HCT116 (cell line): ENCODE results near the gene CNTN4. TPM values are rescaled to one million over a fixed set of nuclear protein-coding genes. Genes with fewer than 3 reads are reported as not detected.

Source experiments
- ATAC-seq: fragments of 200-7000 bp; cut with Tn5 transposase; 2 replicates; pipeline ENCODE4 v1.9.1; 2020; ENCODE audit warnings: mild to moderate bottlenecking, moderate library complexity
- BruUV-seq: library from RNA; stranded (reverse); fragments of 400-500 nt; replicated peaks from 2 replicates; lab custom pipeline; 2021; lab: Mats Ljungman, UMichigan
- CTCF ChIA-PET: fragments of 300-600 bp; sonication (Branson Sonifier 250); formaldehyde crosslinking; loops from one replicate; lab custom pipeline; 2021; ENCODE audit warnings: antibody characterized with exemption; lab: Charles Lee
- POLR2A ChIA-PET: fragments of 300-600, 350-600 bp; sonication (Branson Sonifier 250); formaldehyde crosslinking; loops from one replicate; lab custom pipeline; 2021; ENCODE audit warnings: antibody characterized with exemption; lab: Charles Lee
- RAD21 ChIA-PET, 2 experiments: fragments of 300-600 bp; sonication (Branson Sonifier 250); formaldehyde crosslinking; loops; one replicate each; lab custom pipeline; 2023; ENCODE audit warnings: low total read pairs in 2 of 2; ENCODE audit not compliant: uncharacterized antibody in 2 of 2, unreplicated experiment in 2 of 2, low non-redundant PET in 1 of 2; lab: Charles Lee
- DNase-seq: peaks from one replicate; pipeline ENCODE4 v3.0.0-alpha.2; 2010; ENCODE audit warnings: low read depth, low spot score
- H2AFZ ChIP-seq: fragments of 200-600 bp; shearing (Covaris generic), sonication (generic); 2 replicates; pipeline ENCODE4 v1.6.1; 2017; ENCODE audit warnings: low read depth, mixed run types, mixed read lengths, antibody characterized with exemption, low read length; ENCODE audit not compliant: poor library complexity, severe bottlenecking
- H3K27ac ChIP-seq: 2 replicates; pipeline ENCODE4 v1.5.1; 2012; ENCODE audit warnings: low read depth, low read length
- H3K27me3 ChIP-seq: fragments of 200-600 bp; sonication (generic); 2 replicates; pipeline ENCODE4 v1.6.1; 2016; ENCODE audit warnings: mixed run types, low read length, mixed read lengths; ENCODE audit not compliant: insufficient read depth
- H3K36me3 ChIP-seq, 2 experiments: fragments of 200-500 bp in 1 of 2; fragments of 200-600 bp in 1 of 2; sonication (Bioruptor generic) in 1 of 2; sonication (generic) in 1 of 2; 2 replicates each; pipeline versions ENCODE4 v1.5.1 to v1.6.1; 2014 to 2016; ENCODE audit warnings: low read length in 2 of 2, inconsistent platforms in 1 of 2, mixed read lengths in 1 of 2, mixed run types in 1 of 2; ENCODE audit not compliant: insufficient read depth in 2 of 2, control insufficient read depth in 1 of 2
- H3K4me1 ChIP-seq, 2 experiments: fragments of 200-600 bp in 1 of 2; sonication (generic) in 1 of 2; 2 replicates each; pipeline versions ENCODE4 v1.5.1 to v1.6.1; 2012 to 2017; ENCODE audit warnings: low read length in 2 of 2, inconsistent platforms in 1 of 2, mild to moderate bottlenecking in 1 of 2, mixed read lengths in 1 of 2, mixed run types in 1 of 2, moderate library complexity in 1 of 2; ENCODE audit not compliant: insufficient read depth in 2 of 2, control insufficient read depth in 1 of 2
- H3K4me2 ChIP-seq: fragments of 200-600 bp; sonication (generic); 2 replicates; pipeline ENCODE4 v1.6.1; 2017; ENCODE audit warnings: mixed run types, low read length, mixed read lengths
- H3K4me3 ChIP-seq, 2 experiments: fragments of 200-600 bp in 1 of 2; sonication (generic) in 1 of 2; replicated peaks in 1 of 2; 2 replicates each; pipeline ENCODE4 v1.5.1; 2011 to 2016; ENCODE audit warnings: low read length in 2 of 2, control low read depth in 1 of 2, low read depth in 1 of 2, mild to moderate bottlenecking in 1 of 2, mixed read lengths in 1 of 2, mixed run types in 1 of 2
- H3K79me2 ChIP-seq: fragments of 200-600 bp; sonication (generic); 2 replicates; pipeline ENCODE4 v1.6.1; 2017; ENCODE audit warnings: mild to moderate bottlenecking, mixed run types, low read length, moderate library complexity, mixed read lengths; ENCODE audit not compliant: insufficient read depth
- H3K9ac ChIP-seq: fragments of 200-600 bp; sonication (generic); 2 replicates; pipeline ENCODE4 v1.6.1; 2016; ENCODE audit warnings: low read length, mixed read lengths
- H3K9me2 ChIP-seq: fragments of 200-600 bp; sonication (generic), shearing (Covaris generic); 2 replicates; pipeline ENCODE4 v1.6.1; 2017; ENCODE audit warnings: mixed run types, mild to moderate bottlenecking, moderate library complexity; ENCODE audit not compliant: insufficient read depth
- H3K9me3 ChIP-seq, 2 experiments: fragments of 200-500 bp in 1 of 2; fragments of 200-600 bp in 1 of 2; sonication (Bioruptor generic) in 1 of 2; sonication (generic) in 1 of 2; 2 replicates each; pipeline ENCODE4 v1.6.1; 2014 to 2017; ENCODE audit warnings: low read length in 2 of 2, mixed read lengths in 2 of 2, inconsistent platforms in 1 of 2, low read depth in 1 of 2, mild to moderate bottlenecking in 1 of 2, mixed run types in 1 of 2, moderate library complexity in 1 of 2; ENCODE audit not compliant: control insufficient read depth in 1 of 2, insufficient read depth in 1 of 2
- H4K20me1 ChIP-seq: fragments of 200-600 bp; sonication (generic), shearing (Covaris generic); 2 replicates; pipeline ENCODE4 v1.6.1; 2017; ENCODE audit warnings: mixed run types, mild to moderate bottlenecking, moderate library complexity; ENCODE audit not compliant: insufficient read depth
- ATF3 ChIP-seq: IDR thresholded peaks from 2 replicates; pipeline ENCODE4 v1.6.1; 2012
- CEBPB ChIP-seq: IDR thresholded peaks from 2 replicates; pipeline ENCODE4 v1.6.1; 2012; ENCODE audit warnings: low read depth
- EGR1 ChIP-seq: IDR thresholded peaks from 2 replicates; pipeline ENCODE4 v1.6.1; 2012; ENCODE audit warnings: low read depth
- EZH2 ChIP-seq: fragments of 200-600 bp; sonication (generic); IDR thresholded peaks from 2 replicates; pipeline ENCODE4 v1.6.1; 2017; ENCODE audit warnings: antibody characterized with exemption, mixed run types
- FOSL1 ChIP-seq: IDR thresholded peaks from 2 replicates; pipeline ENCODE4 v1.6.1; 2012; ENCODE audit warnings: low read depth
- JUND ChIP-seq: IDR thresholded peaks from 2 replicates; pipeline ENCODE4 v1.6.1; 2012
- MAX ChIP-seq: IDR thresholded peaks from 2 replicates; pipeline ENCODE4 v1.6.1; 2012
- POLR2AphosphoS5 ChIP-seq: IDR thresholded peaks from 2 replicates; pipeline ENCODE4 v1.6.1; 2011; ENCODE audit warnings: mild to moderate bottlenecking, low read depth, low read length, moderate library complexity
- RAD21 ChIP-seq: IDR thresholded peaks from 2 replicates; pipeline ENCODE4 v1.6.1; 2012; ENCODE audit warnings: low read depth, mild to moderate bottlenecking
- TCF7L2 ChIP-seq: IDR thresholded peaks from 2 replicates; pipeline ENCODE4 v1.7.0; 2011; ENCODE audit warnings: borderline replicate concordance, inconsistent platforms; ENCODE audit not compliant: insufficient read depth, insufficient read length; ENCODE audit errors: extremely low read depth
- YY1 ChIP-seq: IDR thresholded peaks from 2 replicates; pipeline ENCODE4 v1.6.1; 2011; ENCODE audit warnings: low read length, low read depth, moderate library complexity, mild to moderate bottlenecking; ENCODE audit not compliant: insufficient replicate concordance; ENCODE audit errors: extremely low read depth
- ZFX ChIP-seq: fragments of 450-650 bp; IDR thresholded peaks from 2 replicates; pipeline ENCODE4 v1.6.1; 2017
- intact Hi-C: fragments of 100-400 bp; cut with micrococcal nuclease; formaldehyde crosslinking; loops from 2 replicates; pipeline ENCODE4 v1.10.0; 2022
- total RNA-seq: library from RNA; stranded (reverse); gene quantifications from one replicate; pipeline ENCODE4 v1.2.1, GENCODE V29; 2021; ENCODE audit not compliant: unreplicated experiment
- TF ChIP-seq, protein P1 (sequence below), 3 experiments: fragments of 200-600 bp in 1 of 3; sonication (generic) in 1 of 3; IDR thresholded peaks in 2 of 3; conservative IDR thresholded peaks in 1 of 3; 2 replicates each; pipeline ENCODE4 v1.5.1; 2012 to 2017; ENCODE audit warnings: low read depth in 2 of 3, low read length in 2 of 3, antibody characterized with exemption in 1 of 3, borderline replicate concordance in 1 of 3, control low read depth in 1 of 3, mild to moderate bottlenecking in 1 of 3, mixed read lengths in 1 of 3, mixed run types in 1 of 3, moderate library complexity in 1 of 3; ENCODE audit not compliant: insufficient read depth in 1 of 3
- TF ChIP-seq, protein P2 (sequence below): IDR thresholded peaks from 2 replicates; pipeline ENCODE4 v1.6.1; 2012; ENCODE audit warnings: low read depth

Gene CNTN4
- total RNA-seq, 1 experiment from 2014 or later: not detected

DNA sequence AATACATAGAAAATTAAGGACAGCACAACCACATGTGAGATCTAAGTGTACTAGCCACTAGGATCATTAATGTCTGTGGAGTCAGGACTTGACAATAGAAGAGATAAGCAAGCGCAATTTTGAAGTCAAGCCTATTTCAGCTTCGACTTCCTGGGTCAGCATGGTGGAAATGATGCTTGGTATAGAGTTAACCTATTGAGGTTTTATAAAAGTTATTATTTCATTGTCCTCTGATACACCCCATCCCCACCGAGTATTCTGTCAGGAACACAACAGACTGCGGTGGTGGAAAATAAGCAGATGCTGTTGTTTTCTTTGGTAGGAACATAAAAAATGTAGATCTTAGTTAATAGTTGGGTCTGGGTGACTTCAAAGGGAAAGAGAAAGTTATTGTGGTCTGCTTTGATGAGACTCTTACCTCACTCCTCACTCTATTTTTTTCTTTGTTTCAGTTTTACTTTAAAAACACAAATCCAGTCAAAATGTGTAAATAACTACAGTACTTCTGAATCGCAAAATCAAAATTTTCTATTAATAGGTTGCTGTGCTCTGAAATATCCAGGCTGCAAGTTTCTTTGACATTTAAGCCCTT lies 929.4 kb downstream of the CNTN4 start (continued):
- TF ChIP-seq, protein P1, sequence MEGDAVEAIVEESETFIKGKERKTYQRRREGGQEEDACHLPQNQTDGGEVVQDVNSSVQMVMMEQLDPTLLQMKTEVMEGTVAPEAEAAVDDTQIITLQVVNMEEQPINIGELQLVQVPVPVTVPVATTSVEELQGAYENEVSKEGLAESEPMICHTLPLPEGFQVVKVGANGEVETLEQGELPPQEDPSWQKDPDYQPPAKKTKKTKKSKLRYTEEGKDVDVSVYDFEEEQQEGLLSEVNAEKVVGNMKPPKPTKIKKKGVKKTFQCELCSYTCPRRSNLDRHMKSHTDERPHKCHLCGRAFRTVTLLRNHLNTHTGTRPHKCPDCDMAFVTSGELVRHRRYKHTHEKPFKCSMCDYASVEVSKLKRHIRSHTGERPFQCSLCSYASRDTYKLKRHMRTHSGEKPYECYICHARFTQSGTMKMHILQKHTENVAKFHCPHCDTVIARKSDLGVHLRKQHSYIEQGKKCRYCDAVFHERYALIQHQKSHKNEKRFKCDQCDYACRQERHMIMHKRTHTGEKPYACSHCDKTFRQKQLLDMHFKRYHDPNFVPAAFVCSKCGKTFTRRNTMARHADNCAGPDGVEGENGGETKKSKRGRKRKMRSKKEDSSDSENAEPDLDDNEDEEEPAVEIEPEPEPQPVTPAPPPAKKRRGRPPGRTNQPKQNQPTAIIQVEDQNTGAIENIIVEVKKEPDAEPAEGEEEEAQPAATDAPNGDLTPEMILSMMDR (IDR thresholded peaks at IDR 0.05 in 2 of 3, conservative IDR thresholded peaks at IDR 0.05 in 1 of 3; ENCODE audit: borderline replicate concordance in 1 of 3, insufficient read depth in 1 of 3, low read depth in 2 of 3, low read length in 2 of 3): no peak
- no peak for TF ChIP-seq MAX
- no peak for TF ChIP-seq POLR2AphosphoS5
- TF ChIP-seq ATF3: no peak
- no peak for TF ChIP-seq EZH2

- DNase-seq (no peak), ATAC-seq (no peak)
- no peaks in the 10 kb centered on the region for H3K4me1 ChIP-seq
- H3K4me3 ChIP-seq: no peak overlapping the region
- no peaks in the 10 kb centered on the region for H4K20me1 ChIP-seq
- no peak overlapping the region for H3K9ac ChIP-seq
- no peak overlapping the region for H3K4me2 ChIP-seq
- peaks cover 4% of the 10 kb centered on the region; the same call in 1 of the 2 replicates for H3K27me3 ChIP-seq
- no TSS peak for BruUV-seq
- H3K36me3 ChIP-seq: no peaks in the 10 kb centered on the region
- intact Hi-C loops: no loop called here
- POLR2A ChIA-PET: no interaction called here
- H3K9me3 ChIP-seq: no peaks in the 10 kb centered on the region
- no peaks in the 10 kb centered on the region for H3K79me2 ChIP-seq
- CTCF ChIA-PET: no interaction called here
- H3K9me2 ChIP-seq: no peaks in the 10 kb centered on the region
- H3K27ac ChIP-seq: no peak overlapping the region
- RAD21 ChIA-PET: no interaction called here
- H2AFZ ChIP-seq: no peak overlapping the region
- TF ChIP-seq CEBPB: no peak
- TF ChIP-seq, protein P2, sequence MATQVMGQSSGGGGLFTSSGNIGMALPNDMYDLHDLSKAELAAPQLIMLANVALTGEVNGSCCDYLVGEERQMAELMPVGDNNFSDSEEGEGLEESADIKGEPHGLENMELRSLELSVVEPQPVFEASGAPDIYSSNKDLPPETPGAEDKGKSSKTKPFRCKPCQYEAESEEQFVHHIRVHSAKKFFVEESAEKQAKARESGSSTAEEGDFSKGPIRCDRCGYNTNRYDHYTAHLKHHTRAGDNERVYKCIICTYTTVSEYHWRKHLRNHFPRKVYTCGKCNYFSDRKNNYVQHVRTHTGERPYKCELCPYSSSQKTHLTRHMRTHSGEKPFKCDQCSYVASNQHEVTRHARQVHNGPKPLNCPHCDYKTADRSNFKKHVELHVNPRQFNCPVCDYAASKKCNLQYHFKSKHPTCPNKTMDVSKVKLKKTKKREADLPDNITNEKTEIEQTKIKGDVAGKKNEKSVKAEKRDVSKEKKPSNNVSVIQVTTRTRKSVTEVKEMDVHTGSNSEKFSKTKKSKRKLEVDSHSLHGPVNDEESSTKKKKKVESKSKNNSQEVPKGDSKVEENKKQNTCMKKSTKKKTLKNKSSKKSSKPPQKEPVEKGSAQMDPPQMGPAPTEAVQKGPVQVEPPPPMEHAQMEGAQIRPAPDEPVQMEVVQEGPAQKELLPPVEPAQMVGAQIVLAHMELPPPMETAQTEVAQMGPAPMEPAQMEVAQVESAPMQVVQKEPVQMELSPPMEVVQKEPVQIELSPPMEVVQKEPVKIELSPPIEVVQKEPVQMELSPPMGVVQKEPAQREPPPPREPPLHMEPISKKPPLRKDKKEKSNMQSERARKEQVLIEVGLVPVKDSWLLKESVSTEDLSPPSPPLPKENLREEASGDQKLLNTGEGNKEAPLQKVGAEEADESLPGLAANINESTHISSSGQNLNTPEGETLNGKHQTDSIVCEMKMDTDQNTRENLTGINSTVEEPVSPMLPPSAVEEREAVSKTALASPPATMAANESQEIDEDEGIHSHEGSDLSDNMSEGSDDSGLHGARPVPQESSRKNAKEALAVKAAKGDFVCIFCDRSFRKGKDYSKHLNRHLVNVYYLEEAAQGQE: no peak
- no peak for TF ChIP-seq TCF7L2
- TF ChIP-seq, protein P1 (IDR thresholded peaks at IDR 0.05 in 2 of 3, conservative IDR thresholded peaks at IDR 0.05 in 1 of 3; ENCODE audit: borderline replicate concordance in 1 of 3, insufficient read depth in 1 of 3, low read depth in 2 of 3, low read length in 2 of 3): no peak
- no peak for TF ChIP-seq ZFX
- TF ChIP-seq YY1: no peak
- TF ChIP-seq JUND: no peak
- TF ChIP-seq EGR1: no peak
- no peak for TF ChIP-seq MAX
- TF ChIP-seq FOSL1: no peak
- no peak for TF ChIP-seq RAD21
Measured at GRCh38 chr3:3031326-3031725, 932.7 kb downstream of the CNTN4 start.
